Neural cell (in vitro differentiated cells): ENCODE data around the gene MIA2.

Experiments
- EP300 ChIP-seq: fragments of 450-650 bp; conservative IDR thresholded peaks from 2 replicates; pipeline ENCODE4 v1.6.1; 2014; ENCODE audit warnings: antibody characterized with exemption, mild to moderate bottlenecking, moderate library complexity; ENCODE audit not compliant: poor library complexity, severe bottlenecking
- EZH2 ChIP-seq: fragments of 200-600, 300-800 bp; shearing (Covaris generic), sonication (generic); IDR thresholded peaks from 2 replicates; pipeline ENCODE4 v1.6.1; 2014; ENCODE audit warnings: antibody characterized with exemption, low read length, borderline replicate concordance, mild to moderate bottlenecking; ENCODE audit not compliant: insufficient read depth, poor library complexity, severe bottlenecking
- POLR2AphosphoS5 ChIP-seq: IDR thresholded peaks from 2 replicates; pipeline ENCODE4 v1.6.1; 2012
- SMC3 ChIP-seq: fragments of 450-650 bp; conservative IDR thresholded peaks from 2 replicates; pipeline ENCODE4 v1.6.1; 2014; ENCODE audit warnings: antibody characterized with exemption, mild to moderate bottlenecking, moderate library complexity; ENCODE audit not compliant: poor library complexity
- TF ChIP-seq, protein P1 (sequence below): fragments of 450-650 bp; IDR thresholded peaks from 2 replicates; pipeline ENCODE4 v1.5.1; 2014; ENCODE audit warnings: antibody characterized with exemption, mild to moderate bottlenecking, moderate library complexity; ENCODE audit not compliant: poor library complexity, severe bottlenecking

DNA sequence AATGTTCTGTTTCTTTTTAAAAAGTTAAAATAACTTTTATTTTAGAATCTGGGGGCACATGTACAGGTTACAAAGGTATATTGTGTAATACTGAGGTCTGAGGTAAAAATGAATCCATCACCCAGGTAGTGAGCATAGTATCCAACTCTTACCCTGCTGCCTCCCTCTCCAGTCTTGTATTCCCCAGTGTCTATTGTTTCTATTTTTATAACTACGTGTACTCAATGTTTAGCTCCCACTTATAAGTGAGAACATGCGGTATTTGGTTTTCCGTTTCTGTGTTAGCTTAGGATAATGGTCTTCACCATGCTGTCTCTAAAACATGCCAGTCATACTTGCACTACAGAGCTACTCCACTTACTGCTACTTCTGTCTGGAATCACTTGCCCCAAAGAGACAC lies 190.1 kb downstream of the MIA2 start:
- TF ChIP-seq, protein P1, sequence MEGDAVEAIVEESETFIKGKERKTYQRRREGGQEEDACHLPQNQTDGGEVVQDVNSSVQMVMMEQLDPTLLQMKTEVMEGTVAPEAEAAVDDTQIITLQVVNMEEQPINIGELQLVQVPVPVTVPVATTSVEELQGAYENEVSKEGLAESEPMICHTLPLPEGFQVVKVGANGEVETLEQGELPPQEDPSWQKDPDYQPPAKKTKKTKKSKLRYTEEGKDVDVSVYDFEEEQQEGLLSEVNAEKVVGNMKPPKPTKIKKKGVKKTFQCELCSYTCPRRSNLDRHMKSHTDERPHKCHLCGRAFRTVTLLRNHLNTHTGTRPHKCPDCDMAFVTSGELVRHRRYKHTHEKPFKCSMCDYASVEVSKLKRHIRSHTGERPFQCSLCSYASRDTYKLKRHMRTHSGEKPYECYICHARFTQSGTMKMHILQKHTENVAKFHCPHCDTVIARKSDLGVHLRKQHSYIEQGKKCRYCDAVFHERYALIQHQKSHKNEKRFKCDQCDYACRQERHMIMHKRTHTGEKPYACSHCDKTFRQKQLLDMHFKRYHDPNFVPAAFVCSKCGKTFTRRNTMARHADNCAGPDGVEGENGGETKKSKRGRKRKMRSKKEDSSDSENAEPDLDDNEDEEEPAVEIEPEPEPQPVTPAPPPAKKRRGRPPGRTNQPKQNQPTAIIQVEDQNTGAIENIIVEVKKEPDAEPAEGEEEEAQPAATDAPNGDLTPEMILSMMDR = no peak
- TF ChIP-seq EP300 (no peak), SMC3 (no peak), POLR2AphosphoS5 (no peak), EZH2 (no peak)
